Esophagus squamous epithelium (tissue), 5 donors: Measurements from ENCODE around the gene SMIM32. TPM values are rescaled to one million over a fixed set of nuclear protein-coding genes. Genes with fewer than 3 reads are reported as not detected.

Experiments used
- DNase-seq: peaks from one replicate; lab custom pipeline; 2025; lab: John Stamatoyannopoulos, UW
- H3K27ac ChIP-seq, 4 donors: fragments of 200-600 bp; sonication (generic); one replicate each; pipeline ENCODE4 v1.5.1; 2016 to 2019; ENCODE audit warnings: mild to moderate bottlenecking in 1 of 4
- H3K27me3 ChIP-seq, 4 donors: fragments of 200-600 bp; sonication (generic); 1 replicate in 3 of 4; 2 replicates in 1 of 4; pipeline versions ENCODE4 v1.5.1 to v1.6.0; 2017 to 2021; ENCODE audit warnings: antibody characterized with exemption in 1 of 4
- H3K36me3 ChIP-seq, 3 donors: fragments of 200-600 bp; sonication (generic); one replicate each; pipeline ENCODE4 v1.5.1; 2016 to 2019
- H3K4me1 ChIP-seq, 3 donors: fragments of 200-600 bp; sonication (generic); one replicate each; pipeline ENCODE4 v1.5.1; 2017 to 2019
- H3K4me3 ChIP-seq, 4 donors: fragments of 200-600 bp; sonication (generic); 1 replicate in 3 of 4; 2 replicates in 1 of 4; pipeline ENCODE4 v1.5.1; 2016 to 2019; ENCODE audit warnings: mild to moderate bottlenecking in 2 of 4, moderate library complexity in 1 of 4
- H3K9me3 ChIP-seq, 3 donors: fragments of 200-600 bp; sonication (generic); one replicate each; pipeline ENCODE4 v1.5.1; 2016 to 2019
- CTCF ChIP-seq, 6 experiments: fragments of 450-650 bp in 4 of 6; fragments of 200-600 bp in 2 of 6; sonication (generic) in 2 of 6; IDR thresholded peaks; one replicate each; pipeline ENCODE4 v1.5.1; 2016 to 2019; ENCODE audit warnings: antibody characterized with exemption in 6 of 6, mild to moderate bottlenecking in 4 of 6, moderate library complexity in 4 of 6
- POLR2A ChIP-seq, 4 donors: fragments of 450-650 bp; IDR thresholded peaks; one replicate each; pipeline ENCODE4 v1.6.1; 2017; ENCODE audit warnings: antibody characterized with exemption in 4 of 4, mild to moderate bottlenecking in 4 of 4, moderate library complexity in 3 of 4
- WGBS, 2 donors: methylation state at CpG; one replicate each; pipeline ENCODE4 v1.1.5; 2018; 5-methylcytosine and 5-hydroxymethylcytosine counted together
- intact Hi-C: fragments of 100-400 bp; cut with DNase I; formaldehyde crosslinking; loops from one replicate; pipeline ENCODE4 v1.15.0; 2022
- total RNA-seq, 4 donors: library from RNA; depleted of rRNA; stranded (reverse); fragments of >200 nt; gene quantifications; one replicate each; pipeline ENCODE4 v1.1.0, GENCODE V29; 2016
- donor health status: DM: yes; HTN: yes; CAD: no.

Gene SMIM32
- total RNA-seq, 4 donors from 2014 or later, result not detected

DNA sequence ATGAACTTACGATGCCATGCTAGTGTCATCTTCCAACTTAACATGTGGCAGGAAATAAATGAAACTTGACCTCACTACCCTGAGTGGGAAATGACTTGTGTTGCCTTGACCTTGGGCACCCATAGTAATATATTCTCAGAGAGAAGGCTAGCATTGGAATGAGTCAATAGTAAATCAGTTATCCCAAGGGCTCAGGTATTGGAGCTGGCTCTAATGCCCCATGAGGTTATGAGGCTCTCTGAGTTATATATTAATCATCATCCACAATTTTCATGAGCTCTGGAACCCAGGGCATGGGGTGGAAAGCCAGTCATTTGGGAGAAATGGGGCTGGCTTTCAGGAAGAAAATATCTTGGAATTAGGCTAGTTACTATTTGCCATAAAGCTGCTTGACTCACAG is 42.4 kb upstream of the SMIM32 start:
- no peak for DNase-seq
- H3K27me3 ChIP-seq, result no peaks in the 10 kb centered on the region
- TF ChIP-seq POLR2A (IDR thresholded peaks at IDR 0.05) (no peak), CTCF (IDR thresholded peaks at IDR 0.05) (no peak)
- H3K27ac ChIP-seq, result no peak overlapping the region
- no peak overlapping the region for H3K4me3 ChIP-seq
- WGBS, 2 donors, result 60% methylated on average over 1 of the region's 1 CpG; no CpG with 5 or more reads in 1 of the 2 donors
- intact Hi-C loops, result no loop called here
- H3K9me3 ChIP-seq, result no peaks in the 10 kb centered on the region
- no peaks in the 10 kb centered on the region for H3K4me1 ChIP-seq
- H3K36me3 ChIP-seq, result no peaks in the 10 kb centered on the region

- intact Hi-C loops, result no loop called here
- DNase-seq, result no peak
- Histone ChIP-seq H3K36me3 (no peaks in the 10 kb centered on the region), H3K4me1 (no peaks in the 10 kb centered on the region), H3K4me3 (no peak overlapping the region), H3K27me3 (peaks cover 0 to 26% (median 0%) of the 10 kb centered on the region in 4 donors), H3K9me3 (no peaks in the 10 kb centered on the region), H3K27ac (no peak overlapping the region)
- 78 to 86% methylated on average over 6 of the region's 6 CpGs for WGBS, 2 donors
- TF ChIP-seq CTCF (IDR thresholded peaks at IDR 0.05) (no peak), POLR2A (IDR thresholded peaks at IDR 0.05) (no peak)
Observed at GRCh38 chr5:136232316-136232715, 39.4 kb upstream of the SMIM32 start.

- intact Hi-C loops, result no loop called here
- Histone ChIP-seq H3K9me3 (no peaks in the 10 kb centered on the region), H3K4me3 (no peak overlapping the region), H3K27ac (no peak overlapping the region), H3K4me1 (no peaks in the 10 kb centered on the region), H3K27me3 (peaks cover 0 to 35% (median 0%) of the 10 kb centered on the region in 4 donors), H3K36me3 (no peaks in the 10 kb centered on the region)
- DNase-seq, result no peak
- WGBS, 2 donors, result 0 to 14% methylated on average over 1 of the region's 1 CpG
- TF ChIP-seq POLR2A (IDR thresholded peaks at IDR 0.05), result no peak
- no peak for TF ChIP-seq CTCF (IDR thresholded peaks at IDR 0.05)
Observed at GRCh38 chr5:136230176-136230575, 37.2 kb upstream of the SMIM32 start.

GRCh38 chr5:136228136-136228757 is 35.3 kb upstream of the SMIM32 start:
- H3K27me3 ChIP-seq, result peaks cover 0 to 45% (median 0%) of the 10 kb centered on the region in 4 donors
- intact Hi-C loops, result no loop called here
- H3K4me3 ChIP-seq, result no peak overlapping the region
- no peak overlapping the region for H3K27ac ChIP-seq
- no peak for TF ChIP-seq CTCF (IDR thresholded peaks at IDR 0.05)
- no peak for TF ChIP-seq POLR2A (IDR thresholded peaks at IDR 0.05)
- WGBS, 2 donors, result 44 to 47% methylated on average over 7 of the region's 7 CpGs
- H3K36me3 ChIP-seq, result no peaks in the 10 kb centered on the region
- DNase-seq, result no peak
- H3K9me3 ChIP-seq, result no peaks in the 10 kb centered on the region
- no peaks in the 10 kb centered on the region for H3K4me1 ChIP-seq

DNA sequence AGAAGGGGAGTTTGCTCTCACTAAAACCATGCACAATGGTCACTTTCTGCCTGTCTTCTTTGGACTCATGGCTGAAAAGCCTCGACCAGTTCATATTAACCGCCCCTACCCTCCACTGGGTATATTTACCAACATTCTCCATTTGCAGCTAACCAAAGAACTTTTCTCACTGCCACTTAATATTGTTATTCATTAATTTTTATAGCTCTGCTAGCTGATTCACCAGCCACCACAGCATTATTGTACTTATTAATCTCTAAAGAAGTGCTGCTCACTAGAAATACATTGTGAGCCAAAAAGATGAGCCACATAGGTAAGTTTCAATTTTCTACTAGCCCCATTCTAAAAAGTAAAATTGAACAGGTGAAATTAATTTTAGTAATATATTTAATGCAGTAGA is 33.4 kb upstream of the SMIM32 start:
- intact Hi-C loops, result no loop called here
- no peaks in the 10 kb centered on the region for H3K4me1 ChIP-seq
- no peak for DNase-seq
- no peak overlapping the region for H3K4me3 ChIP-seq
- WGBS, 2 donors, result 54 to 63% methylated on average over 2 of the region's 2 CpGs
- TF ChIP-seq POLR2A (IDR thresholded peaks at IDR 0.05) (no peak), CTCF (IDR thresholded peaks at IDR 0.05) (no peak)
- H3K27ac ChIP-seq, result no peak overlapping the region
- no peaks in the 10 kb centered on the region for H3K36me3 ChIP-seq
- peaks cover 0 to 54% (median 0%) of the 10 kb centered on the region in 4 donors for H3K27me3 ChIP-seq
- H3K9me3 ChIP-seq, result no peaks in the 10 kb centered on the region
